NCI-H510A (cell line): ENCODE data around the gene SLC25A21.

Source experiments
- DNase-seq: peaks from one replicate; lab custom pipeline; 2025; lab: John Stamatoyannopoulos, UW

Gene SLC25A21

DNA sequence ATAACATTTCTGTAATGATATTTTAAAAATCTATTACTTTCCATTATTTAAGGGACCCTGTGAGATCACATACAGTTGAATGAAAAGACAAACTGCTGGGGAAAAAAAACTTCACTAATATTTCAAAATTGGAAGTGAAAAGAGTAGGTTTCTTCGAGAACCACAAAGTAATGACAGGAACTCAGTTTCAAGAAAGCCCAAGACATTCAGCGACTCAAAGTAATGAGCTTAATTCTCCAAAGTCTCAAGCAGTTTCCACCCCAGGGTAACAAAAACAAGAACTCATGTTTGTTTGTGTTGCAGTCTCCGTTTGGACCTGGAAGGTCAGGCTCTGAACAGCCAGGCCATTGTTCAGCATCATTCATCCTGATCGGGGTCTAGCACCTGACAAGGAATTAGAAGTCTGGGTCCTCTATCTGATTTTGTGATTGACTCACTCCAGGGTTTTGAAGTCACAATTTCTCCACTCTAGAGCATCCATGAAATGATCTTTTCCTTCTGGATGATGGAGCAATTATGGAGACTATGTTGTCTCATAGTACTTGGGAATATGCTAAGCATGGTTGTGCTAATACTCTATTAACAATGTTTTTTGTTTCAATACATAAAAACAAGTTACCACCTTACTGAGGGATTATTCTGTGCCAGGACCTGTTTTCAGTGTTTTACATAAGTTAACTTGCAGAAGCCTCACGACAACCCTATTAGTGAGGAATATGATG lies 126.9 kb downstream of the SLC25A21 start:
- DNase-seq = no peak

DNA sequence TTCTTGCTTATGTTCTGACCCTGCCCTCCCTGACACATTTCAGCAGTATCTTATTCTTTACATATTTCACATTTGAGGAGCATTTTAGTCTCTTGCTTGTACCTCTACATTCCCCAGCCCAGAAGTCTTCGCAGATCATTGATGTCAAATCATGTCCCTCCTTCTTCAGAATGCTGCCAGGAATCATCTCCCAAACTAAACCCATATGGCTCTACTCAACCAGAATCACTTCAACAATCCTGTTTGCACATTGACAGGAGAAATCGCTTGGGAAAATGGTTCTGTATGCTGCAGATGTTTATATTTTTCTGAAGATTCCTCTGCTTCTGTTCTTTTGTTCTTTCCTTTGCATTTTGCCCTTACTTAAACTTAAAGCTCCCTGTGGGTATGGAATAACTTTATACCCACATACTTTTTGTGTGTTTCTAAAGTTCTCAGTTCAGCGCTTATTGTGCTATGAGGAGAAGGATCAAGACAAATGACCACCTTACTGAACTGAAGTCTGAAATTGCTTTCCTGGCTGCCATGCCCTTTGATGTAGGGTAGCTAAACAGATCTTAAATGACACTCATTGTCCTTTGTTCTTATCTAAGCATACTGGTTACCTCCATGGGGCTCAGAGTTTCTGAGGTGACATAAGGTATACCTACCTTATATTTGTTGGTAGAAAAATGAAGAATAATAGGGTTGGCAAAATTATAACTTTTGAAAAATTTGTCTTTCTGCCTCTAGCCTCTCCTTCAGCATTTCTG lies 134.6 kb downstream of the SLC25A21 start:
- DNase-seq = no peak

DNA sequence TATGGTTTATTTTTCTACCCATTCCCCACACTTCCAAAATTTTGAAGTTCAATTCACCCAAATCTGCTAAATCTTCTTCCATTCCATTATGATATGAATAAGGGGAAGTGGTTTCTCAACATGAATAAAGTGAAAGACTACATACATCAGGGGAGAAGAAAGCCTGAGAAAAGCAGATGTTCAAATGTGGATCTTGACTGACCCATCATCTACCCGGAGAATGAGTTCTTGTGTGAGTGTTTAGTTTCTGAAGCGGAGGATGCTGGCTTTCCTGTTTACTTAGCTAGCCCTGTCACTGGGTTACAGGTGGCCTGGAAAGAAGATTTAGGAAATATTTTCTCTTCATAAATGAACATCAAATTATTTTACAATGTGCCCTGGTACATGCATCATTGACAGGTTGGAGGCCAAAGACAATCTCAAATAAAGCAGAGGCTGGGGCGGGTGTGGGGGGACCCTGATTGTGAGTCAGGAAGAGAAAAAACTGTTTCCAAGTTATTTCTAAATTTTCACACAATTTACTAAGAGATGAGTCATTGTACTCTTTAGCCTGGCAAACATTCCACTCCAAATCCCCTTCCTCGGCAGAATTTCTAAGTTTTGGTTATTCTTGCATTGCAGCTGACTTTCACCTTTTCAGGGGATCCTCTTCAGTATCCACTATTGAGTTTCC lies 135.6 kb downstream of the SLC25A21 start:
- no peak for DNase-seq

DNA sequence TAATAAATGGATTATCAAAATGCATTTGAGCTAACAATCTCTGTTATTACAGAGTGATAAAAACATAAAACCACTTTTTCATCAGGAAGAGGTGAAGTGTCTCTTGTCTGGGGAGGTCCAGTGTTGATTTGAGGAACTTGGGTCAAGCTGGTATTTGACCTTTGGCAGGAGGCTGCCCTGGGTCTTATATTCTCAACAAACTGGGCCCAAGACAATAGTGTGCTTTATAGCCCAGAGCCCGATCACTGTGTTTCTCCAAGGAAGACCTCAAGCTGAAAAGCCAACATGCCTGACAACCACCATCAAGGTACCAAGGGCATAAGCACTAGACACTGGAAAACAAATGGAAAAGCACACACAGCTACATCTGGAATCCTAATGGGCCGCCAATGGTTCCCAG lies 137.0 kb downstream of the SLC25A21 start:
- DNase-seq = no peak

DNA sequence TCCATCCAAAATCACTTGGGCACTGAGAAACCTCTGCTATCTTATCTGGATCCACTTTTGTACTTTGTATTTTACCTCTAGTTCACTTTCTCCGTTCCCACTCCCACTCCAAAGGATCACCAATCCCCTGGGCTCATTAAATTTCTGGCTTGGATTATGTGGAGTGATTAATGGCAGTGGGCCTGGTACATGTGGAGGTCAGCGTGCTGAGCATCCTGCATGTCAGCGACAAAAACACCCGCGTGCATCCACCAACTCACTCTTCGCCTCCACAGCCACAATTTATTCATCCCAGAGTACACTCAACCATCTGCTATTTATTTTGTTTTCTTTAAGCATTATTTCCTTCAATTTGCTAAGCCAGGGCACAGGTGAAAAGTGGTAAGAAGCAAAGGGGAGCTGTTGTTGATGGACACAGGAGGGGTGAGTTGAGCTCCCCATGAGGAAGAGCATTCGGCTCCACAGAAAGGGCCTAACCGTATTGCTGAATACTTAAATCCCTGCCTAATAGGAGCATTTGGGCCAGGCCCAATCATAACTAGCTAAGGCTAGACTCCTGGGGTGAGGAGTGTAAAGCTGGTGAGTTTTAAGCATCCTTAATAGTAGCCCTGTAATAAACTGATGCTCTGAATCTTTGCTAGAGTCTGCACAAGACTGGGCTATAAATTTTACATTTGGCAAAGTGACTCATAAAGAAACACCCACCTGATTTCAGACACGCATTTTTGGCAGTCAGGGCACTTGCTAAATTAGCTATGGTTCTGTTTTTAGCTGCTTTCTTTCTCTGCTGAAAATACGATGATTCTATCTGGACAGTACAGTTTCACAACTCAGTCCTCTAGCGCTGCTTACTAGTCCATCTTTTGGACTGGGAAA lies 137.8 kb downstream of the SLC25A21 start:
- DNase-seq = no peak

DNA sequence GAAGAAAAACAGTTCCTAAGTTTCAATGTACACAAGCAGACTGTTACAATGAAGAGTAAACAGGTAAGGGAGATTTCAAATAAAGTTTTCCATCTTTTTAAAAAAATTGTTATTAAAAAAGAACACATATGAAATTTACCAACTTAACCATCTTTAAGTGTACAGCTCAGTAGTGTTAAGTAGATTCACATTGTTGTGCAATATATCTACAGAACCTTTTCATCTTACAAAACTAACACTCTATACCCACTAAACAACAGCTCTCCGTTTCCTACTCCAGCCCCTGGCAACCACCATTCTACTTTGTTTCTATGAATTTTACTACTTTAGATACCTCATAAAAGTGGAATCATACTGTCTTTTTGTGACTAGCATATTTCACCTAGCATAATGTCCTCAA lies 139.5 kb downstream of the SLC25A21 start:
- DNase-seq = no peak

DNA sequence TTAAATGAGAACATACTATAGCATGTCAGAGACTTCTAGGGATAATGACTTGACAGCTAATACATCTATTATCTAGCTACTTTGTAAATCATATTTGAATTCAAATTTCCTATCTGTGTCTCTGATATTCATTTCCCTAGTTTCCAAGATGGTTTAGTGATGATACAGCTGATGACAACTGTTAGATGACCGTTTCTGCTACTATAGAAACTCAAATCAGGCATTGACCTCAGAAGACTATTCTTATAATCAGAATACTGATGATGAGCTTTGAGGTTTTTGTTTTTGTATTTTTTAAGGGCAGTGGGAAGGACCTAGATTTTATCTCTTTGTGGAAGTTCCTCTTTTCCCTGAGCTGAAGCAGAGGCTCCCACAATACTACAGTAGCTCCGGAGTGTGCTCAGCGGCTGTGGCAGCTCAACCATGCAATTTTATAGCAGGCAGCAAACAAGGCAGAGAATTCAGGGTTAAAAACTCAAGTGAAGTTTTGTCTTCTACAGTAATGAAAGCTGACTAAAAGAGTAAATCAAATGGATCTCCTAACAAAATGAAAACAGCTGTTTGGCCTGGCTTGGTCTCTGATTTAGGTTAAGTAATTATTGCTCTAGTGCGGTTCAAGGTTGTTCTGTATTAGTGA lies 145.1 kb downstream of the SLC25A21 start:
- DNase-seq = no peak

DNA sequence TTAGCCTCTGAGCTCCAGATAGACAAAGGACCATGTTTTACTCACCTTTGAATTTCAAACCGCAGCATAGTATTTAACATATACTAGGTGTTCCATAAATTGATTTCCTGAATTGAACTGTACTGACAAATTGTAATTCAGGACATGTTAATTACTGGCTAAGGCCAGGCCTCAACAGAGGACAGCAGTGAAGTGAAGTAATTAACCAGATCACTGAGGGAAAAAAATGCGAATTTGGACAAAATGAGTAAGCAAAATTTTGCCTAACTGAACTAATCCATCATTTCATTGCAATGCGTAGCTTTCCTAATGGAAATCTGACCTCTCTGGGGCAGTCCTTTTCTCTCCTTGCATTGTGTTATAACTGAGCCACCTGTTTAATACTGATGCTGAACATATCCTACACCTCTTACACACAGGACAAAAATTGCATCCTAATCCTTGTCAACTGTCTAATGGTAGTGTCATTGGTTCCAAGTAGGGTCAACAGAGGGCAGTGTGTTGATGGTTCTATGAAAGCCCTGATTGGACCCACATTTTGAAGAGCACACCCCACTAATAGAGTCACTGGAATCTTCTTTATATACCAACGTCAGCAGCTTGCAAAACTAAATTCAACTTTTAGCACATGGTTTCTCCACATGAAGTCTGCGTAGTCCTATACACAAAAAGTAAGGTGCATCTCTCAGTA lies 148.4 kb downstream of the SLC25A21 start:
- no peak for DNase-seq

DNA sequence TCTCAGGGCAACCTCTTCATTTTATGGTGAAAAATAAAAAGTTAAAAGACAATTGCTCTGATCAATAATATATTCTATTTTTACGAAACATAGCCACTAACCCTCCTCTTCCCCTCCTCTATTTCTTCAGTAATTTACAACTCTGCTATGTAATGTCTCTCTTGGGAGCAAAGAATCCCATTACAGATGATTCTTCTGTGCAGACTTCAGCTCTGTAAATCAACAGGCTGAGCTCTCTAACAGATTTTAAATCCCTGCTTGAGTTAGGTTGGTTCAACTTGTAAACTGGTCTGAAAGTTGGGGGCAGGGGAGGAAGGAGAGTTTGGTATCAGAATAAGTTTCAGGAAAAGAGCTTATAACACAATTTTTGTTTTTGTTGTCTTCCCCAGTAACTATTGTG lies 151.0 kb downstream of the SLC25A21 start:
- no peak for DNase-seq

DNA sequence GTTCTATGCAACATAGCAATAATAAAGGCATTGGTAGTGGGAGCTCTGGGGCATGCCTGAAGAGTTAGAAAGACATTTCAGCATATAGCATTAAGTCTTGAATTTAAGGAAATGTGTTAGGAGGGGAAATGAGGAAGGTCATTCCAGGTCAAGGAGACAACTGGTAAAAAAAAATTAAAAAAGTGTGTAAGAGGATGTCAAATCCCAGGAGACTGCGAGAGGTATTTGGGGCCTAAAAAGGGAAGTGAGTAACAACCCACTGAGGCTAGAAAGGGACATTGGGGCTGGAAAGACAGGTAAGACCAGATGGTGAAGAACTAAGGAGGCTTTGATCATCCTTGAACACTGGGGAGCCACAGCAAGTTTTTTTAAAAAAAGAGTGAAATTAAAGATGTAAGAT lies 152.9 kb downstream of the SLC25A21 start:
- DNase-seq = no peak

DNA sequence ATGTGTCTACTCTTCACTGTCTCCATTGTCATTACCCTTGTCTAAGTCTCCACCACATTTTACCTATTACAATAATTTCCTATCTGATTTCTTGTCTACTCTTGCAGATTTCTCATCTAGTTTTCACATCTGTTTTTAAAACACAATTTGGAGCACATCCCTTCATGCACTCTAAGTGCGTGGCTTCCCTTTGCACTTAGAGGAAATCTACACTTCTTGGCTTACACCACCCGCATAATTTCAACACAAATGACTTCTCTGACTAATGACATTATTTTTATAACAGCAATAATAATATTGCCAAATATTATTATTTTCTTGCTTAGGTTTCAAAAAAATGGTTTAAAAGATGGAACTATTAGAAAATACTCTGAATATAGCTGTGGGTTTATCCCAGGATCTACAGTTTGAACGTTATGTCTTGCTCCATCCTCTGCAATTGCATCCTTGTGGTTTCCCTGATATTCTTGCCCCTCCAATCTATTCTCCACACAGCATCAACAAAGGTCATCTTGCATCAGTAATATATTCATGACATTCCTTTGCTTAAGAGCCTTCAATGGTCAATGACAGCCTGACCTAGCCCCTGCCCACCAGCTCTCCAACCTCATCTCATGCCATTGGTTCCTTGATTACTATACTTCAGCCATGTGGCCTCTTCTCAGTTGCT lies 153.7 kb downstream of the SLC25A21 start:
- no peak for DNase-seq

DNA sequence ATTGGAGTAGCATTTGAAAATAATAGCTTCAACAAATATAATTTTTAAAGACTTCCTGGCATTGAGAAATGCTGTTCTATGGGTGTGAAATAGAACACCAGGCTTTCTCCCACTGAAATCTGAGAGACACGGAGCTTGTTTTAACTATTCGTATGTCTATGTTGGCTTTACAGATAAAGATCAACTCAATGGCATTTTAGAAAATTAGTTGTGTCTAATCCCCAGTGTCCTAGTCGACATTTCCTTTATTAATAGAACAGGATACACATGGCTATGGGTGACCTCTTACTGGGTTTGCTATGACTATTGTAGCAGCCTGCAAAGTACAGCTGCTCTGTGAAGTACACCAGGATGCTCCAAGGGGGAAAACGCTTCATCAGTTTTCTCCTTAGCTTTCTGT lies 159.3 kb downstream of the SLC25A21 start:
- no peak for DNase-seq

DNA sequence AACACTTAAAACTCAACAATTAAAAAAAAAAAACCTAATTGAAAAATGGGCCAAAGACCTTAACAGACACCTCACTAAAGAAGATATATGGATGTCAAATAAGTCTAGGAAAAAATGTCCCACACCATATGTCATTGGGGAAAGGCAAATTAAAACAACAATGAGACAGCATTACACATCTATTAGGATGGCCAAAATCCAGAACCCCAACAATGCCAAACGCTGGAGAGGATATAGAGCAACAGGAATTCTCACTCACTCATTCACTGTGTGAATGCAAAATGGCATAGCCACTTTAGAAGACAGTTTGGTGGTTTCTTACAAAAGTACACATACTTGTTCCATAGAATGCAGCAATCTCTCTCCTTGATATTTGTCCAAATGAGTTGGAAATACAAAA lies 173.7 kb downstream of the SLC25A21 start:
- DNase-seq = no peak

DNA sequence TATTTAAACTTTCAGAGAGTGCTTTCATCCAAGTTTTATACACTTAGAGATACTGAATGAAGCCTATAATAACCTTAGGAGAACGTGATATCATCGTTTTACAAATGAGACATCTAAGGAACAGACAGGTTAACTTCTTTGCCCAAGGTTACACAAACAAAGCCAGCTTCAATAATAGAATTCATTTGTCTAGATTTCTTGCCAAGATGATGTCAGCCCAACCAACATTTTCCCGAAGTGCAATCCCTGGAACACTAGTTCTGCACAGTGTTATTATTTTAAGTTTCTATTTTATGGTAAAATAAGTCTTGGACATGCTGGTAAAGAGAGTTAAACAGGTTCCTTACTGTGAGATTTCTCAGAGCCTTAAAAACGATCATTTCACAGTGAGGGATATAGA lies 174.6 kb downstream of the SLC25A21 start:
- no peak for DNase-seq

DNA sequence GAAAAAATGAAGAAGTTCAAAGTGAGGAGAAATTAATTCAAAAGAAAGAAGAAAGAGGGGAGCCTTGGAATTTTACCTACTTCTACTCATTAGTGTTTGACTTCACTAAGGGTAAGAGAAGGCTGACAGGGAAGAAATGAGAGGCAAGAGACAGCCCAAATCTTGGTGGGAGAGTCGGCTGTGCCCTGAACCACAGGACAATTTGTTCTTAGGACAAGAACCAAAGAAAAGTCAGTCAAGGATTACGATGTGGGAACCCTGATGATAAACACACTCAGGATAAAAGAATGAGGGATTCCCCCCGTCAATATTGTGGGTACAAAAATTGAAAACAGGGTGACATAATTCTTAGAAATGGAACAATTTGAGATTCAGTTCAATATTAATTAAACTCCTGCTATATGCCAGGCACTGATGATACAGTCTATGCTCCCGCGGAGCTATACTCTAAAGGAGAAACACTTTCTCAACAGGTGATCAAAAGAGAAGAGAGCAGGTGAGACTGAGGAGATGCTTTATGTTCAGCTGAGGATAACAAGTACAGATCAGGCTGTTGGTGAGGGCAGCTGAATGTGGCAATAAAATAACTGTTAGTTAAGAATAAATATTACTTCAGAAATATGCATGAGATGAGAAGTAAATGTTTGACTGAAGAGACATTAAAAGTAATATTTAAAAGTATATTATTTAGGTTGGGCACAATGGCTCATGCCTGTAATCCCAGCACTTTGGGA lies 175.4 kb downstream of the SLC25A21 start:
- no peak for DNase-seq

DNA sequence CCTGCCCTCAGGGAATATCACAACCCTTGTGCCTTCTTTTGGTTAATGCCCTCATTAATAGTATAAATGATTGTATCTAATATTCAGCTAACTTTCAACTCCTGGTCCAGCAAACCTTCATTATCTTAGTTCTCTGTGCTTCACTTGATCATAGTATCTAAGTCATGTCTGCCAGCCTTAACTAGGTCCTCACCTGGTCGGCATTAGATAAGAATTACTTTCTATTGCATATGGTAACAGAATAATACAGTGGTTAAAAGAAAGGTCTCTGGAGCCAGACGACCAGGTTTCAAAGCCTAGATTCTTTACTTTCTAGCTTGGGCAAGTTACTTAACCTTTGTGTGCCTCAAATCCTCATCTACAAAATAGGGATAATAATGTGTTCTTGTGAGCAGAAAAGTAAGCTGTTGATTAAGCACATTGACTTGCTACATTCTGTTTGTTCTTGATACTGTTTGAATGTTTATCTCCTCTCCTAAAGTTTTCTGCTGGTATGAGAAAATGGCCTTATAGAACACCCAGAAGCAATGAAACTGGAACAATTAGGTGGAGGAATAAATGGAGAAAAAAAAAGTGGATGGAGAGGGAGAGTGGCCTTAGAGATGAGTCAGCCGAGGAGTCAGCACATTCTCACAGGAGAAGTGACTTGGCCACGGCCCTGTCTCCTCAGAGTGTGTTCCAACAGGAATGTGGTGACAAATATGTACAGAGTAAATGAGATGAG lies 176.1 kb downstream of the SLC25A21 start:
- no peak for DNase-seq

DNA sequence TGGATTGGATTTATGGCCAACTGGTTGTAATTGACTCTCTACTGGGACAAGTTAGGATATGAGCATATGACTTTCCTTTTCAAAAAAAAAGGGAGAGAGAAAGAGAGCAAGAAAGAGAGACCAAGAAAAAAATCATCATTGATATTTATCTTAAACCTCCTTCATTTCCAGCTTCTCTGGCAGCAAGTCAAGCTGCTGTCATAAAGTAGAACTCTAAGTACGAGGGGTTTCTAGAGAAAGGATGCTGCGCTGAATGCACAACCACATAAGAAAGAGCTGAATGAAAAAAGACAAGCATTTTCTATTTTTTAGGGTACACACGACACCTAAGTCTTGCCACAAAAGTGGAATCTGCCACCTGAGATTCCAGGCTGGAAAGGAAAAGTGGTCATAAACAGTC lies 182.6 kb downstream of the SLC25A21 start:
- DNase-seq = no peak

DNA sequence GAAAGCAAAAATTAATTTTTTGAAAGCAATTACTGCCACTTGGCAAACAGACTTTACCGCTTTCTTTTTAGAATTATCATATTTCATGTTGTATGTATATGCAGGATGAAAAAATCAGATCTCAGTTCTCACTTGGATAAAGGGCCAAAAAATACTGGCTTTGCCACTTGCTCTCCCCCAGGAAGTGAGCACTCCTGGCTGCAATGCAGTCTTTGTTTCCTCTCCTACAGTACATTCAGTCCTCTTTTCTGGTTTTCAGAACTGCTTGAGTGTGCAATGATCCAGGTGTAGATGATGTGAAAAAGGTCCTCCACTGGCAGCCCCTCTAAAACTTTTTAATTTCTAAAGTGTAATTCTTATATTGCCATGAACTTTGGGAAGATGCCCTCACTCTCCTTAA lies 183.4 kb downstream of the SLC25A21 start:
- no peak for DNase-seq

DNA sequence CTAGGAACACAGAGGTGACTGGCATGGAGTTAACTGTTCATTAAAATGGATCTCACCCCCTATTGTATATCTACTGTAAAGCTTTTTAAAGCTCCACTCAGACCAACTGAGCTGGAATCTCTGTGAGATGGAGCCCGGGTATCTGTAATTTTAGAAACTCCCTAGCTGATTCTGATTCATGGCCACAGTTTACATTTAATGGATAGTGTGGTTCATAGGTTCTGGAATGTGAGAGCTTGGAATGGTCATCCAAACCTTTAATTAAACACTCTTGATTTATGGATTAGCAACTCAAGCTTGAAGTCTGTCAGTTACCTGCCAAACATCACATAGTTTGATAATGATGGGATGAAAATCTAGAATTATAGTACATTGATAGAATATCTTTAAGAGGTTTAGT lies 183.8 kb downstream of the SLC25A21 start:
- DNase-seq = no peak
